Astrocyte of the spinal cord (primary cell): ENCODE data around the gene NECAB2.

Experiments
- DNase-seq: peaks from one replicate; pipeline ENCODE4 v3.0.0; 2011; ENCODE audit warnings: low read depth, low spot score
- H3K4me3 ChIP-seq: 2 replicates; pipeline ENCODE4 v1.5.1; 2011; ENCODE audit warnings: low read depth, mild to moderate bottlenecking, low read length, moderate library complexity
- CTCF ChIP-seq: IDR thresholded peaks from 2 replicates; pipeline ENCODE4 v1.5.1; 2012; ENCODE audit warnings: low read depth, mild to moderate bottlenecking, low read length, inconsistent platforms
- in situ Hi-C: cut with HindIII; loops from 2 replicates; pipeline ENCODE4 v1.10.0; 2017; ENCODE audit warnings: low sequenced_read_pairs

Gene NECAB2

GRCh38 chr16:83932955-83933673 is 34.9 kb upstream of the NECAB2 start:
- H3K4me3 ChIP-seq = no peak overlapping the region
- DNase-seq = no peak
- in situ Hi-C loops = no loop called here
- no peak for TF ChIP-seq CTCF

- TF ChIP-seq CTCF = no peak
- no peak for DNase-seq
- H3K4me3 ChIP-seq = no peak overlapping the region
- in situ Hi-C loops = no loop called here
These were observed 34.0 kb upstream of the NECAB2 start for GRCh38 chr16:83933885-83934683.

- DNase-seq = no peak
- no peak for TF ChIP-seq CTCF
- in situ Hi-C loops = no loop called here
- no peak overlapping the region for H3K4me3 ChIP-seq
These were observed 33.4 kb upstream of the NECAB2 start for GRCh38 chr16:83934684-83934977.

GRCh38 chr16:83935005-83935857 is 32.8 kb upstream of the NECAB2 start:
- no peak for TF ChIP-seq CTCF
- in situ Hi-C loops = no loop called here
- DNase-seq = no peak

GRCh38 chr16:83935858-83936255 is 32.2 kb upstream of the NECAB2 start:
- H3K4me3 ChIP-seq = no peak overlapping the region
- no peak for DNase-seq
- in situ Hi-C loops = no loop called here
- TF ChIP-seq CTCF = no peak

More at GRCh38 chr16:83935005-83935857, 32.8 kb upstream of the NECAB2 start:
- no peak overlapping the region for H3K4me3 ChIP-seq

DNA sequence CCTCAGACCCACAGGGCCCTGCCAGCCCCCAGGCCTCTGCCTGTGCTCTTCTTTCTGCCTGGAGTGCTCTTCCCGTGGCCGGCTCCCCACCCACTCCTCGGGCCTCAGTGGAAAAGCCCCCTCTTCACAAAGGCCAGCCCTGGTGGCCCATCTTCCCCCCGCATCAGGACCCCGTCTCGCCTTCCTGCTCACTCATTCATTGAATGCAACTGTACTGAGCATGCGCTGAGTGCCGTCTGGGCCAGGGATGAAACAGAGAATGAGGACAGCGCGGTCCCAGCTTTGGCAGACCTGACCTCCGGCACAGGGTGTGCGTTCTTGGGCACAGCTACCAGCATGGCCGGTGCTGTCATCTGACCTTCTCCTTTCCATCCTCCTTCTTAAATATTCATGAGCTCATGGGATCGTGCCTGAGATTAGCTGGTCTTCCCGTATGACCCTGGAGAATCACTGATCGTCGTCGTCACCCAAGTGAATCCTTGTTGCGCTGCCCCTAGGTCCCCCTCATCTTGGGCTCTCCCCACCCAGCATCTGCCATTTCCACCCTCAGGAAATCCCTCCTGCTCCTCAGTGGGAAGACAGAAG is 31.4 kb upstream of the NECAB2 start:
- no peak for TF ChIP-seq CTCF
- DNase-seq = no peak
- in situ Hi-C loops = no loop called here
- H3K4me3 ChIP-seq = no peak overlapping the region
